Effector memory CD8-positive, alpha-beta T cell (primary cell): Measurements from ENCODE around the gene PPP2R3A.
A peak's percentile ranks its signal among the peaks of the same experiment; 100 is the strongest.
"Not testable (repeated sequence)": the region's sequence is repeated elsewhere in the genome, so short reads cannot be mapped to it uniquely, and the experiment has no call there.

Source experiments
- ATAC-seq: fragments of 150-1000 bp; cut with Tn5 transposase; replicated peaks from 2 replicates; pipeline ENCODE4 v1.10.0; 2021; ENCODE audit warnings: mild to moderate bottlenecking, moderate library complexity
- DNase-seq, 3 experiments: peaks; one replicate each; pipeline ENCODE4 v3.0.0; 2021
- H3K27ac Mint-ChIP-seq, 2 donors: one replicate each; pipeline ENCODE4 v1.8.0; 2022; ENCODE audit warnings: mild to moderate bottlenecking in 2 of 2, mixed read lengths in 2 of 2, moderate library complexity in 2 of 2
- H3K27me3 Mint-ChIP-seq, 2 donors: one replicate each; pipeline ENCODE4 v1.8.0; 2022; ENCODE audit warnings: mixed read lengths in 2 of 2
- H3K36me3 Mint-ChIP-seq: one replicate; pipeline ENCODE4 v1.8.0; 2022; ENCODE audit warnings: mild to moderate bottlenecking, moderate library complexity, mixed read lengths; ENCODE audit not compliant: insufficient read depth
- H3K4me1 Mint-ChIP-seq, 2 donors: one replicate each; pipeline ENCODE4 v1.8.0; 2022; ENCODE audit warnings: low read depth in 2 of 2, mixed read lengths in 2 of 2
- H3K4me3 Mint-ChIP-seq, 2 donors: one replicate each; pipeline ENCODE4 v1.8.0; 2022; ENCODE audit warnings: mild to moderate bottlenecking in 2 of 2, mixed read lengths in 2 of 2, moderate library complexity in 2 of 2
- H3K9me3 Mint-ChIP-seq, 2 donors: one replicate each; pipeline ENCODE4 v1.8.0; 2022; ENCODE audit warnings: mixed read lengths in 2 of 2

The PPP2R3A gene

DNA sequence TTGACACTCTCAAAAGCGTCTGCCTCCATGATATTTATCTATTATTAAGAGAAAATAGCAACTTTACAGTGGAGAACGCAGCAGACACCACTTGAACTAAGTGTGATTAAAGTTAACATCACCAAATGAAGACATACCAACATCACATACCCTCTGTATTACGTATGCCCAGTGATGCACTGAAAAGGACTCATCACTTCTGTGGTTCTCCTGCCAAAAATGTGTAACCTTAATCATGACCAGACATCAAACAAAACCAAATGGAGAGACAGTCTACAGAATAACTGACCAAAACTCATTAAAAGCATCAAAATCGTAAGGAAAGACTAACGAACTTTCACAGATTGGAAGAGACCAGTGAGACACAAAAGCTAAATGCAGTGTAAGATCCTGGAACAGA lies 103.2 kb downstream of the PPP2R3A start:
- Mint-ChIP-seq H3K9me3 (no peaks in the 10 kb centered on the region), H3K36me3 (no peaks in the 10 kb centered on the region), H3K27ac (no peak overlapping the region), H3K4me1 (peaks cover 0 to 4% of the 10 kb centered on the region in 2 donors), H3K4me3 (no peak overlapping the region), H3K27me3 (no peaks in the 10 kb centered on the region)
- DNase-seq (no peak), ATAC-seq (no peak)

DNA sequence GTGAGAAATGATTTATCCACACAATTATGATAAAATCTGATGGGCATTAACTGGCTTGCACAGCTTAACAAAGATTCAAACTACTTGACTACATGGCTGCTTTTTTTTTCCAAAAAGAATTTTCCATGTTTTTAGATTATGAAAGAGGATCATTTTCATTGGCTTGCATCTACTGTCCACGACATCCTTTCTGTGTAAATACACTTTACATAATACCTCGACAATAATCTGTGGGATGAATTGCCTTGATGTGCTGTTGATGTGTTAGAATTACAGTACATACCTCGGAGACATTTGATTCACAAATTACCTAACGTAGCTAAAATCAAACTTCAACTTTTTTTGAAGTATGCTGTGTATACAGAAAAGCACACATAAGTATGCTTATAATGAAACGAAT lies 104.4 kb downstream of the PPP2R3A start:
- Mint-ChIP-seq H3K27me3 (no peaks in the 10 kb centered on the region), H3K9me3 (no peaks in the 10 kb centered on the region), H3K4me3 (no peak overlapping the region), H3K36me3 (no peaks in the 10 kb centered on the region), H3K27ac (no peak overlapping the region), H3K4me1 (peaks cover 0 to 4% of the 10 kb centered on the region in 2 donors)
- no peak for DNase-seq
- no peak for ATAC-seq

DNA sequence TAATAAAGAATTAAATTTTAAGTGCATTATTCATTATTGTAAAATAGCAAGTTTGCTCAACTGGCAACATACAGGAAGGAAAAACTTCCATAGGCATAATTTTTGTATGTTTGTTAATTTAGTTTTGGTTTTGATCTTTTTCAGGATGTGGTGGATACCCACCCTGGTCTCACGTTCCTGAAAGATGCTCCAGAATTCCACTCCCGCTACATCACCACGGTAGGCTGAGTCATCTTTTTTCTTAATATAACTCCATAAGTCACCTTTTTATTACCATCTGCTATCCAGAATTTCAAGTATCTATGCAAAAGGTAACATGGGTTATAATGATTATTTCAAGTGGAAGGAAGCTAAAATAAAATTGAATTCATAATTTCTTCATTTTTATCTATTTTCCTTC lies 104.8 kb downstream of the PPP2R3A start:
- H3K27ac Mint-ChIP-seq, result no peak overlapping the region
- DNase-seq (no peak), ATAC-seq (no peak)
- H3K36me3 Mint-ChIP-seq, result no peaks in the 10 kb centered on the region
- H3K4me1 Mint-ChIP-seq, result peaks cover 0 to 4% of the 10 kb centered on the region in 2 donors
- no peak overlapping the region for H3K4me3 Mint-ChIP-seq
- no peaks in the 10 kb centered on the region for H3K27me3 Mint-ChIP-seq
- no peaks in the 10 kb centered on the region for H3K9me3 Mint-ChIP-seq

DNA sequence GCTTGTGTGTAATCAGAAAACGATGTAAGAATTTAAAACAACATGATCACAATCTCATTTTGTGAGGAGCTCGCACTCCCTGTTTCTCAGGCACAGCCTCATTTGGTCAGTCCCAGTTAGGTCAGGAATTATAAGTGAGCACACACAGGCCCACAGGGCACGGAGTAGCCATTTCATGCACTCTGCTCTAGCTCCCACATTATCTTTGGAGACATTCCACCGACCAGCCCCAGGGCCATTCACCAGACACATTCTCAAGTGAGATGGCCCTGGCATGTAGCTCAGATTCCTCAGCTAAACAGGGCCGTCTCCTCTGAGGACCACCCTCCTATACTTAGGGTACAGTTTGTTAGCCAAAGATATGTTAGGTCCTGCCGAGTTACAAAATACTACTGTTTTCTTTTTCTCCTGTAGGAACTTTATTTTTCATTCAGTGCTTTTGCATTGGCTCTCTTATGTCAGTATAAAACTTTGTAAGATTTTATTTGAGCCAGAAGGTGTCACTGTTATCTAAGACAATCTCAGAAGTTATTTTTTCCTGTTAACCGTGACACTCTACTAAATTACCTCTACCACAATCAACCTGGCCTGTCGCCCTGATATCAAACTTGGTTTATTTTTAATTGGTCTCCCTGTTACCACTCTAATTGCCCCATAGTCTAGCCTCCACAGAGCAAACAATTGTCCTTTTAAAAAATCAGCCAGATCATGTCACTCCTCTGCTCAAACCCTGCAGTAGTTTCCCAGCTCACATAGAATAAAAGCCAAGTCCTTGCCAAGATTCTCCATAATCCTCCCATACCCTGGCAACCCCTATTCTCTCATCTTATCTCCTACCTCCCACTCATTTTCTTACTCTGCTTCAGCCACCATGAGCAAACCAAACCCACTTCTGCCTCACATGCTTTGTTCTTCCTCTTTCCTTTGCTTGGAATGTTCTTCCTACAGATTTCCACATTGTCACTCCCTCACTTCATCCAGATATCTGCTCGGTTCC lies 105.7 kb downstream of the PPP2R3A start:
- H3K36me3 Mint-ChIP-seq, result no peaks in the 10 kb centered on the region
- no peak overlapping the region for H3K4me3 Mint-ChIP-seq
- DNase-seq (no peak), ATAC-seq (no peak)
- H3K9me3 Mint-ChIP-seq, result no peaks in the 10 kb centered on the region
- no peaks in the 10 kb centered on the region for H3K27me3 Mint-ChIP-seq
- peaks cover 0 to 4% of the 10 kb centered on the region in 2 donors for H3K4me1 Mint-ChIP-seq
- no peak overlapping the region for H3K27ac Mint-ChIP-seq

DNA sequence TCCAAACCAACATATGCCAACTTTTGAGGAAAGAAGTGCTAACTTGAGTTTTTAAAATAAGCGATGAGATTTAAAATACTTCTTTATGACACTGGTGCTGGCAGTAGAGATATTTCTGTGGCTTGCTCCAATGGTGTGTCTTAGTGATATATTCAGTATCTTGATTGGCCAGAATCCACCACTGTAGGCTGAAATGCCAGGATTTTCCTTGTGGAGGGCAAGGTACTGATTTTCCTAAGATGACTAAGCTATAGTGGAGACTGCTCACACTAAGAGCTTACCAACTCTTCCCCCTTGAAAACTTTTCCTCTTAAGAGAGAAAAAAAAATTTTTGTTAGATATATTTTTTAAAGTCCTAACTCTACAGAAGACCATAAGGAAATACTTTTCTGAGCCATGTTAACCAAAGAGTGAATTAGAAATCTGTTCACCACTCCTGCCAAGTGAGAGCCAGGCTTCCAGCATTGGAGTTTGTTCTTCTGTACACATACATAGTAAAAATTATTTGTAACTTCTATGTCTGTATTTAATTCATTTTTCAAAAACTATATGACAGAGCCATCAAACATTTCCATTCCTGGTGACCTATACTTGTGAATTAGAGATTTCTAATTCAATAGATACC lies 109.1 kb downstream of the PPP2R3A start:
- DNase-seq (no peak), ATAC-seq (no peak)
- H3K27me3 Mint-ChIP-seq, result no peaks in the 10 kb centered on the region
- H3K9me3 Mint-ChIP-seq, result no peaks in the 10 kb centered on the region
- no peaks in the 10 kb centered on the region for H3K36me3 Mint-ChIP-seq
- H3K4me1 Mint-ChIP-seq, result peaks cover 0 to 4% of the 10 kb centered on the region in 2 donors
- no peak overlapping the region for H3K27ac Mint-ChIP-seq
- H3K4me3 Mint-ChIP-seq, result no peak overlapping the region

DNA sequence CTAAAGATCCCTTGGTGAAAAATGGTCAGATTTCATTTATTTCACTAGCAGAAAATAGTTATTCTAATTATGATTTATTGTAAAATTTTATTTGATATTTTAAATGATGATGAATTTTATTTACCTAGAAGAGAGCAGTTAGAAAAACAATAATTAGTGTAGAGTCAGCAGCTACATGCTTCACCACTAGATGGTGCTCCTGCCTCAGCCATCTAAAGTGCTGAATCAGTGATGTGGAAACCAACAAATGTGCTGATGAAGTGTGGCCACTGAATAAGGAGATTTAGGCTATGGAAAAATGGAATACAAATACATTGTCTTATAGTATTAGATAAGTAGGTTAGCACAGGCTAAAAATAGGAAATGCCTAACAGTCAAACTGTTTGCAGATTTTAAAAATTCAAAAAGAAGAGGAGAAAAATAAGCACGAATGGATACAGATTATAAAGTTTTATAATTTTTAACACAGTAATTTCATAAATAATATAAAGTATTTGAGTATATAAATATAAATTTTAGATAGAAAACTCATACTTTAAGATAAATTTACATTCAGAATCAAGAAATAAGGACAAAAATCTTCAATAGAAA lies 109.8 kb downstream of the PPP2R3A start:
- Mint-ChIP-seq H3K9me3 (no peaks in the 10 kb centered on the region), H3K36me3 (no peaks in the 10 kb centered on the region), H3K4me1 (peaks cover 0 to 4% of the 10 kb centered on the region in 2 donors), H3K4me3 (no peak overlapping the region), H3K27ac (no peak overlapping the region), H3K27me3 (no peaks in the 10 kb centered on the region)
- ATAC-seq (peak; percentile 68), DNase-seq (peak; percentile 67 to 74 (median 68))

DNA sequence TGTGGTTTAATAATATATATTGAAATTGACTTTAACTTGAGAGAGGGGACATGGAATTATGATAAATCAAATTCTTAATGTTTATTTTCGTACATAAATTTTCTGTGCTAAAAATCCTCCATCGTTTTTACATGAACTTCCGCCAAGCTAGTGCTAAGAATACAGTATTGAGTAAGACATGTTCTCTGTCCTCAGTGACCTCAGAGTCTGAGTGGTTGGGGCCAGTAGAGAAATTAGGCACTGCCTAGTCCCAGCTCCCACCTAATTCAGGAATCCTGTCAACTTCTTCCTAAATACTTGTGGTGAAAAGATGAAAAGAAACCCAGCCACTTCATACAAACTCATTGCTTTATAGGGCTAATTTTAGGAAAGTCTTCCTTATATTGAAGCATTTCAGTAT lies 110.3 kb downstream of the PPP2R3A start:
- Mint-ChIP-seq H3K27me3 (no peaks in the 10 kb centered on the region), H3K4me3 (no peak overlapping the region), H3K4me1 (peaks cover 0 to 4% of the 10 kb centered on the region in 2 donors), H3K27ac (no peak overlapping the region), H3K36me3 (no peaks in the 10 kb centered on the region), H3K9me3 (no peaks in the 10 kb centered on the region)
- DNase-seq (no peak), ATAC-seq (no peak)

DNA sequence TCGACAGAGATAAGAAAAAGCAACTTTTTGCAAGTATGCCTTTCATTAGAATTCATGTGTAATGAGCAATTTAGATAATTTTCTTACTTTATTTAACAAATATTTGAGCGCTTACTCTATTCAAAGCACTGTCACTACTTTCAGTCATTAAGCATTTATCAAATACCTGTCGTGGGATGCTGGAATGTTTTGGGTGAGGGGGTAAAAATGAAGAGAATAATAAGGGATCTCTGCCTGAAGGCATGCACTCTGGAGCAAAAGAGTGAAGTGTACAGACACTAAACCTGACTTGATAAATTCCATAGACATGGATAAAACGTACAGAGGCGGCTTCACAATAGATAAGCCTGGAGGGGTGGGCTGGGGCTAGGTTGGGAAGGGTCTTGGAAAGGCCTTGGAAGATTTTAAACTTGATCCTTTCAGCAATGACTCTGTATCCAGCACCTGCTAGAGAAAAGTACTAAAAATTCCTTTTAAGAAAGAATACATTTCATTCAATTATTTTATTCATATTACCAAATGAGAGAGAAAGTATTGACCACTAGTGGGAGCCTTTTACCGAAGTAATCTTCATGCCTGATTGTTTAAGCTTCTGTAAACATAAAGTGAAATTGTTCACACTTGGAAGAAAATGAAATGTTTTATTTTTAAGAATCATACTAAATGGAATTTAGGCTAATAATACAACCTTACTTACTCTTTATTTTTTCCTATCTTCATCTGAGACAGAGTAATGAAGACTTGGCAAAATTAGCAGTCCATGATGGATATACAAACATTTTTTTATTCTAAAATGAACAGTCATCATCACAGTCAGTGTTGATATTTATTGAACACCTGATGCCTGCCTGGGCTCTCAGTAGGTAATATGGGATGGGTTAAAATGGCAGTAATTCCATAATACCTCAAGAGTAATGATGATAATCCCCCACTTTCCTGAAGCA lies 113.2 kb downstream of the PPP2R3A start:
- no peak for ATAC-seq
- H3K4me3 Mint-ChIP-seq, result no peak overlapping the region
- no peaks in the 10 kb centered on the region for H3K9me3 Mint-ChIP-seq
- H3K36me3 Mint-ChIP-seq, result no peaks in the 10 kb centered on the region
- no peaks in the 10 kb centered on the region for H3K4me1 Mint-ChIP-seq
- H3K27ac Mint-ChIP-seq, result no peak overlapping the region
- DNase-seq, result no peak
- H3K27me3 Mint-ChIP-seq, result no peaks in the 10 kb centered on the region

DNA sequence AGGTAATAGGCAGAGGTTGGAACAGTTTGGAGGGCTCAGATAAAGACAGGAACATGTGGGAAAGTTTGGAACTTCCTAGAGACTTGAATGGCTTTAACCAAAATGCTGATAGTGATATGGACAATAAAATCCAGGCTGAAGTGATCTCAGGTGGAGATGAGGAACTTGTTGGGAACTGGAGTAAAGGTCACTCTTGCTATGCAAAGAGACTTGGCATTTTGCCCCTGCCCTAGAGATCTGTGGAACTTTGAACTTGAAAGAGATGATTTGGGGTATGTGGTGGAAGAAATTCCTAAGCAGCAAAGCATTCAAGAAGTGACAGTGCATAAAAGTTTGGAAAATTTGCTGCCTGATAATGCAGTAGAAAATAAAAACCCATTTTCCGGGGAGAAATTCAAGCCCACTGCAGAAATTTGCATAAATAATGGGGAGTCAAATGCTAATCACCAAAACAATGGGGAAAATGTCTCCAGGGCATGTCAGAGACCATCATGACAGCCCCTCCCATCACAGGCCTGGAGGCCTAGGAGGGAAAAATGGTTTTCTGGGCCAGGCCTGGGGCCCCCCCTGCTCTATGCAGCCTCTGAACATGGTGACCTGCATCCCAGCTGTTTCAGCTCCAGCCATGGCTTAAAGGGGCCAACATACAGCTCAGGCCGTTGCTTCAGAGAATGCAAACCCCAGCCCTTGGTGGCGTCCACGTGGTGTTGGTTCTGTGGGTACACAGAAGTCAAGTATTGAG lies 118.3 kb downstream of the PPP2R3A start:
- H3K4me3 Mint-ChIP-seq, ATAC-seq, H3K9me3 Mint-ChIP-seq, H3K27ac Mint-ChIP-seq, H3K4me1 Mint-ChIP-seq, H3K36me3 Mint-ChIP-seq, H3K27me3 Mint-ChIP-seq, DNase-seq: not testable (repeated sequence)

DNA sequence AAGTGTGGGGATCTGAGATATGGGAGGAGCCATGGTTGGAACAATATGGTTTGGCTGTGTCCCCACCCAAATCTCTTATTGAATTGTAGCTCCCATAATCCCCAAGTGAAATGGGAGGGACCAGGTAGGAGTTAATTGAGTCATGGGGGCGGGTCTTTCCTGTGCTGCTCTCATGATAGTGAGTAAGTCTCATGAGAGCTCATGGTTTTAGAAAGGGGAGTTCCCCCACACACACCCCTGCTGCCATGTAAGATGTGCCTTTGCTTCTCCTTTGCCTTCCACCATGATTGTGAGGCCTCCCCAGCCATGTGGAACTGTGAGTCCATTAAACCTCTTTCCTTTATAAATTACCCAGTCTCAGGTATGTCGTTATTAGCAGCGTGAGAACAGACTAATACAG lies 119.5 kb downstream of the PPP2R3A start:
- H3K27ac Mint-ChIP-seq, H3K4me1 Mint-ChIP-seq, H3K36me3 Mint-ChIP-seq, H3K4me3 Mint-ChIP-seq, DNase-seq, H3K27me3 Mint-ChIP-seq, ATAC-seq, H3K9me3 Mint-ChIP-seq: not testable (repeated sequence)

DNA sequence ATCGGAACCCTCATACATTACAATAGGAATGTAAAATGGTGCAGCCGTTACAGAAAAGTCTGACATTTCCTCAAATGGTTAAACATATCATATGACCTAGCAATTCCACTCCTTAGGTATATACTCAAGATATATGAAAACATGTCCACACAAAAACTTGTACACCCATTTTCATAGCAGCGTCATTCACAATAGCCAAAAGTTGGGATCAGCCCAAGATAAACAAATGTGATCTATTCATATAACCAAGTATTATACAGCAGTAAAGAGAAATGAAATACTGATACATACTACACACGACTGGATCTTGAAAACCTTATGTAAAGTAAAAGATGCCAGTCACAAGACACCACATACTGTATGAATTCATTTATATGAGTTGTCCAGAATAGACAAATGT lies 128.2 kb downstream of the PPP2R3A start:
- H3K27me3 Mint-ChIP-seq, result peaks cover 8 to 9% of the 10 kb centered on the region in 2 donors
- DNase-seq (no peak), ATAC-seq (no peak)
- peaks cover 5% of the 10 kb centered on the region for H3K36me3 Mint-ChIP-seq
- no peaks in the 10 kb centered on the region for H3K9me3 Mint-ChIP-seq
- H3K4me1 Mint-ChIP-seq, result no peaks in the 10 kb centered on the region
- H3K4me3 Mint-ChIP-seq, result no peak overlapping the region
- no peak overlapping the region for H3K27ac Mint-ChIP-seq

DNA sequence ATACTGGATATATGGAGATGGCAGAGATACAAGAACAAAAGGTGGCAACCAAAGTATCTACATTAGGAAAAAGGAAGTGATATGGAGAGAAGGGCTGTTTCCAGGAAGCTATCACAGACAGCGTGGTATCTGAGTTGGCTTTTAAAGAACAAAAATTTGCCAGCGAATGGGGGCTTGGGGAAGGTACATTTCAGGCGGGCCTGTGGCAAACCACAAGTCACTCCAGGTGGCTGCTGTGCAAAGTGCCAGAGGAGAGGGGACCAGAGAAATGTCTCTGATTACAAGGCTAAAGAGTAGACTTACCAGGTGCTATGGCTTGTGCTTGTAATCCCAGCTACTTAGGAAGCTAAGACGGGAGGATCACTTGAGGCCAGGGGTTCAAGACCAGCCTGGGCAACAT lies 139.5 kb downstream of the PPP2R3A start:
- Mint-ChIP-seq H3K27me3 (no peaks in the 10 kb centered on the region), H3K9me3 (no peaks in the 10 kb centered on the region), H3K36me3 (peaks cover 5% of the 10 kb centered on the region), H3K4me1 (peaks cover 0 to 3% of the 10 kb centered on the region in 2 donors), H3K27ac (peak overlapping the region in 1 of 2 donors; percentile 24), H3K4me3 (no peak overlapping the region)
- ATAC-seq, result no peak
- no peak for DNase-seq
